OCI-LY1 (cell line): Measurements from ENCODE around the gene KLHL9.

Experiments used
- H2AFZ ChIP-seq: fragments of 200-600 bp; sonication (generic), shearing (Covaris generic); 2 replicates; pipeline ENCODE4 v1.6.0; 2014; ENCODE audit warnings: antibody characterized with exemption, mild to moderate bottlenecking, low read length
- H3F3A ChIP-seq: fragments of 200-600 bp; sonication (generic), shearing (Covaris generic); 2 replicates; pipeline ENCODE4 v1.6.0; 2014; ENCODE audit warnings: mild to moderate bottlenecking, antibody characterized with exemption, low read length, moderate library complexity; ENCODE audit not compliant: insufficient read depth
- H3K27ac ChIP-seq: fragments of 200-600 bp; sonication (generic); 2 replicates; pipeline ENCODE4 v1.5.1; 2014; ENCODE audit warnings: low read length, mixed run types, mild to moderate bottlenecking, low read depth; ENCODE audit not compliant: poor library complexity, severe bottlenecking
- H3K27me3 ChIP-seq: fragments of 200-600 bp; sonication (generic); 2 replicates; pipeline ENCODE4 v1.6.0; 2014; ENCODE audit warnings: antibody characterized with exemption, mild to moderate bottlenecking, low read length, moderate library complexity; ENCODE audit not compliant: insufficient read depth
- H3K36me3 ChIP-seq: fragments of 200-600 bp; sonication (generic); 2 replicates; pipeline ENCODE4 v1.6.1; 2014; ENCODE audit warnings: mild to moderate bottlenecking, antibody characterized with exemption, low read length, moderate library complexity, mixed read lengths; ENCODE audit not compliant: insufficient read depth
- H3K4me1 ChIP-seq: fragments of 200-600 bp; sonication (generic); 2 replicates; pipeline ENCODE4 v1.5.1; 2014; ENCODE audit warnings: mild to moderate bottlenecking, low read length, moderate library complexity; ENCODE audit not compliant: insufficient read depth, severe bottlenecking
- H3K4me2 ChIP-seq: fragments of 200-600 bp; sonication (generic), shearing (Covaris generic); 2 replicates; pipeline ENCODE4 v1.6.1; 2014; ENCODE audit warnings: low read length
- H3K4me3 ChIP-seq: fragments of 200-600 bp; sonication (generic); 2 replicates; pipeline ENCODE4 v1.5.1; 2014; ENCODE audit warnings: low read length, low read depth, mild to moderate bottlenecking, mixed read lengths; ENCODE audit not compliant: poor library complexity, severe bottlenecking
- H3K79me2 ChIP-seq: fragments of 200-600 bp; shearing (Covaris generic); 2 replicates; pipeline ENCODE4 v1.6.1; 2016; ENCODE audit warnings: mixed run types, low read length, mixed read lengths; ENCODE audit not compliant: insufficient read depth
- H3K9ac ChIP-seq: fragments of 200-600 bp; sonication (generic), shearing (Covaris generic); 2 replicates; pipeline ENCODE4 v1.6.1; 2014; ENCODE audit warnings: mild to moderate bottlenecking, low read length, mixed read lengths
- H3K9me2 ChIP-seq: fragments of 200-600 bp; sonication (generic), shearing (Covaris generic); 2 replicates; pipeline ENCODE4 v1.6.1; 2014; ENCODE audit warnings: low read depth, mild to moderate bottlenecking, low read length, mixed read lengths
- H3K9me3 ChIP-seq: fragments of 200-600 bp; shearing (Covaris generic); 2 replicates; pipeline ENCODE4 v1.6.1; 2014; ENCODE audit warnings: low read length, mixed read lengths
- H4K20me1 ChIP-seq: fragments of 200-600 bp; sonication (generic), shearing (Covaris generic); 2 replicates; pipeline ENCODE4 v1.6.0; 2016; ENCODE audit warnings: mild to moderate bottlenecking, low read length; ENCODE audit not compliant: insufficient read depth
- EZH2 ChIP-seq: fragments of 200-600 bp; sonication (generic), shearing (Covaris generic); IDR thresholded peaks from 2 replicates; pipeline ENCODE4 v1.8.0; 2017; ENCODE audit warnings: borderline replicate concordance, mixed run types, mild to moderate bottlenecking, antibody characterized with exemption, low read length, moderate library complexity, mixed read lengths
- TF ChIP-seq, protein P1 (sequence below): fragments of 200-600 bp; sonication (generic), shearing (Covaris generic); IDR thresholded peaks from 2 replicates; pipeline ENCODE4 v1.5.1; 2017; ENCODE audit warnings: mild to moderate bottlenecking, antibody characterized with exemption, low read length, moderate library complexity, mixed read lengths

KLHL9 gene

DNA sequence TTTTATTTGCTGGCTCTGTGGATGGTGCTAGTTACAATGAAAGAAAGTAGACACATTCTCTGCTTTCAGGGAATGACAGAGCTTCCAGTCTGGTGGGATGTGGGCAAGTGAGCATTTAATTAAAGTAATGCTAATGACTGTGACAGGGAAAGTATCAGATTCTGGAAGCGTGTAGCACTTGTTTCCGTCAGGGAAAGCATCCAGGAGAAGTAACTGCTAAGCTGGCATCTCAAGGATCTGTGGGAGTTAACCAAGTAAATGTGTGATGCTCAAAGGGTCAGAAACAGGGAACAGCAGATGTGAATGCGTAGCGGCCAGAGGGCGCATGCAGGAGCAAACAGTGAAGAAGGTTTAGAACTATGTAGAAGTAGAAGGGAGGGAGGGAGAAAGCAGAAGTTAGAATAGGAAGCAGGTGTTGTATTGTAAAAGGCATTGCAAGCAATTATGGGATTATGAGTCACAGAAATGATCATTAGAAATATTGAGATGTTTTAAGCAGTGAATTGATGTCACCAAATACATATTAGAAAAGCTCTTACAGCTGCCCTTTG, 12.2 kb downstream of the KLHL9 start:
- H3K4me2 ChIP-seq = no peak overlapping the region

GRCh38 chr9:21320465-21320864, 14.7 kb downstream of the KLHL9 start:
- Histone ChIP-seq H3K9me2 (no peaks in the 10 kb centered on the region), H3K79me2 (no peaks in the 10 kb centered on the region), H3K27me3 (no peaks in the 10 kb centered on the region), H3K4me3 (no peak overlapping the region), H3K4me2 (no peak overlapping the region), H3K4me1 (no peaks in the 10 kb centered on the region), H2AFZ (no peak overlapping the region), H3K9ac (no peak overlapping the region), H4K20me1 (no peaks in the 10 kb centered on the region), H3K9me3 (no peaks in the 10 kb centered on the region), H3F3A (no peaks in the 10 kb centered on the region), H3K27ac (no peak overlapping the region), H3K36me3 (peaks cover 6% of the 10 kb centered on the region; the same call in 1 of the 2 replicates)
- TF ChIP-seq EZH2 = no peak
- TF ChIP-seq, protein P1, sequence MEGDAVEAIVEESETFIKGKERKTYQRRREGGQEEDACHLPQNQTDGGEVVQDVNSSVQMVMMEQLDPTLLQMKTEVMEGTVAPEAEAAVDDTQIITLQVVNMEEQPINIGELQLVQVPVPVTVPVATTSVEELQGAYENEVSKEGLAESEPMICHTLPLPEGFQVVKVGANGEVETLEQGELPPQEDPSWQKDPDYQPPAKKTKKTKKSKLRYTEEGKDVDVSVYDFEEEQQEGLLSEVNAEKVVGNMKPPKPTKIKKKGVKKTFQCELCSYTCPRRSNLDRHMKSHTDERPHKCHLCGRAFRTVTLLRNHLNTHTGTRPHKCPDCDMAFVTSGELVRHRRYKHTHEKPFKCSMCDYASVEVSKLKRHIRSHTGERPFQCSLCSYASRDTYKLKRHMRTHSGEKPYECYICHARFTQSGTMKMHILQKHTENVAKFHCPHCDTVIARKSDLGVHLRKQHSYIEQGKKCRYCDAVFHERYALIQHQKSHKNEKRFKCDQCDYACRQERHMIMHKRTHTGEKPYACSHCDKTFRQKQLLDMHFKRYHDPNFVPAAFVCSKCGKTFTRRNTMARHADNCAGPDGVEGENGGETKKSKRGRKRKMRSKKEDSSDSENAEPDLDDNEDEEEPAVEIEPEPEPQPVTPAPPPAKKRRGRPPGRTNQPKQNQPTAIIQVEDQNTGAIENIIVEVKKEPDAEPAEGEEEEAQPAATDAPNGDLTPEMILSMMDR = no peak

More for the DNA sequence above, 12.2 kb downstream of the KLHL9 start:
- H3K9me2 ChIP-seq = no peaks in the 10 kb centered on the region
- H3K9me3 ChIP-seq = no peaks in the 10 kb centered on the region
- H3F3A ChIP-seq = no peaks in the 10 kb centered on the region
- H3K36me3 ChIP-seq = peaks cover 6% of the 10 kb centered on the region; the same call in 1 of the 2 replicates
- no peak overlapping the region for H3K9ac ChIP-seq
- H3K4me1 ChIP-seq = no peaks in the 10 kb centered on the region
- no peaks in the 10 kb centered on the region for H3K27me3 ChIP-seq
- no peak overlapping the region for H2AFZ ChIP-seq
- H3K4me3 ChIP-seq = no peak overlapping the region
- H3K27ac ChIP-seq = no peak overlapping the region
- TF ChIP-seq, protein P1 = no peak
- no peak for TF ChIP-seq EZH2
- H4K20me1 ChIP-seq = no peaks in the 10 kb centered on the region
- no peaks in the 10 kb centered on the region for H3K79me2 ChIP-seq

GRCh38 chr9:21317956-21318923, 17.0 kb downstream of the KLHL9 start:
- H3K36me3 ChIP-seq = no peaks in the 10 kb centered on the region; the same call in 1 of the 2 replicates
- no peaks in the 10 kb centered on the region for H3K4me1 ChIP-seq
- no peak overlapping the region for H2AFZ ChIP-seq
- H3K27me3 ChIP-seq = no peaks in the 10 kb centered on the region
- H3K79me2 ChIP-seq = no peaks in the 10 kb centered on the region
- no peaks in the 10 kb centered on the region for H3K9me2 ChIP-seq
- no peaks in the 10 kb centered on the region for H3F3A ChIP-seq
- H3K9ac ChIP-seq = no peak overlapping the region
- H3K9me3 ChIP-seq = no peaks in the 10 kb centered on the region
- TF ChIP-seq EZH2 = no peak
- TF ChIP-seq, protein P1 = peak; percentile 62
- no peaks in the 10 kb centered on the region for H4K20me1 ChIP-seq
- no peak overlapping the region for H3K4me3 ChIP-seq
- no peak overlapping the region for H3K27ac ChIP-seq
- no peak overlapping the region for H3K4me2 ChIP-seq
